HepG2 (cell line): ENCODE measurements around the gene SLC16A5. TPM values are rescaled to one million over a fixed set of nuclear protein-coding genes. Genes with fewer than 3 reads are reported as not detected.

Source experiments
- CREM ChIP-seq, 2 experiments: sonication (generic) in 1 of 2; formaldehyde crosslinking in 1 of 2; IDR thresholded peaks; 2 replicates each; pipeline versions ENCODE4 v1.4.0 to v1.6.1; 2016 to 2020; ENCODE audit warnings: antibody characterized with exemption in 1 of 2, mild to moderate bottlenecking in 1 of 2, missing genetic modification reagents in 1 of 2
- HMG20B ChIP-seq: conservative IDR thresholded peaks from 2 replicates; pipeline ENCODE4 v1.6.1; 2016; ENCODE audit warnings: missing genetic modification reagents, missing compliant biosample characterization
- IRX3 ChIP-seq: sonication (generic); formaldehyde crosslinking; IDR thresholded peaks from 2 replicates; pipeline ENCODE4 v1.8.1; 2023; ENCODE audit warnings: mild to moderate bottlenecking, low read depth, missing genetic modification reagents, borderline replicate concordance
- MAFF ChIP-seq: IDR thresholded peaks from 2 replicates; pipeline ENCODE4 v1.6.1; 2011; ENCODE audit warnings: low read depth, low read length, improper control_type of control experiment
- MYNN ChIP-seq: sonication (generic); formaldehyde crosslinking; IDR thresholded peaks from 2 replicates; pipeline ENCODE4 v1.4.0; 2020; ENCODE audit warnings: mild to moderate bottlenecking, low read depth, missing genetic modification reagents
- NCOR1 ChIP-seq: fragments of 200-600 bp; sonication (generic); IDR thresholded peaks from 2 replicates; pipeline ENCODE4 v1.7.0; 2017; ENCODE audit warnings: antibody characterized with exemption, low read length, borderline replicate concordance
- POGZ ChIP-seq: sonication (generic); formaldehyde crosslinking; IDR thresholded peaks from 2 replicates; pipeline ENCODE4 v1.4.0; 2020; ENCODE audit warnings: mild to moderate bottlenecking, missing genetic modification reagents
- RFX1 ChIP-seq: fragments of 450-650 bp; IDR thresholded peaks from 2 replicates; pipeline ENCODE4 v1.6.1; 2017
- SKIL ChIP-seq: sonication (generic); formaldehyde crosslinking; IDR thresholded peaks from 2 replicates; pipeline ENCODE4 v1.8.0; 2022; ENCODE audit warnings: missing genetic modification reagents, mild to moderate bottlenecking, moderate library complexity, borderline replicate concordance
- SPEN ChIP-seq: sonication (generic); formaldehyde crosslinking; IDR thresholded peaks from 2 replicates; pipeline ENCODE4 v1.5.1; 2020; ENCODE audit warnings: low read depth, mild to moderate bottlenecking, missing genetic modification reagents
- ZEB1 ChIP-seq: IDR thresholded peaks from 2 replicates; pipeline ENCODE4 v1.6.1; 2012; ENCODE audit warnings: mild to moderate bottlenecking, low read depth, inconsistent platforms; ENCODE audit not compliant: insufficient replicate concordance
- ZNF251 ChIP-seq: sonication (generic); formaldehyde crosslinking; IDR thresholded peaks from 2 replicates; pipeline ENCODE4 v1.9.0; 2021; ENCODE audit warnings: mild to moderate bottlenecking, missing genetic modification reagents
- ZNF263 ChIP-seq: sonication (generic); formaldehyde crosslinking; IDR thresholded peaks from 2 replicates; pipeline ENCODE4 v1.4.0; 2020; ENCODE audit warnings: missing genetic modification reagents
- ZNF276 ChIP-seq: sonication (generic); formaldehyde crosslinking; IDR thresholded peaks from 2 replicates; pipeline ENCODE4 v1.4.0; 2020; ENCODE audit warnings: mild to moderate bottlenecking, low read depth, missing genetic modification reagents
- ZNF510 ChIP-seq: sonication (generic); formaldehyde crosslinking; IDR thresholded peaks from 2 replicates; pipeline ENCODE4 v1.4.0; 2020; ENCODE audit warnings: low read depth, mild to moderate bottlenecking, missing genetic modification reagents
- polyA plus RNA-seq, 8 experiments: library from polyadenylated mRNA; depleted of rRNA in 3 of 8; stranded (reverse) in 7 of 8; unstranded in 1 of 8; fragments of >200 nt; fragmentation: Illumina TruSeq in 4 of 8; extraction: Trizol in 4 of 8; gene quantifications; 2 replicates each; pipeline versions ENCODE4 v1.2.1 to v1.2.3, GENCODE V29; 2011 to 2016; ENCODE audit warnings: low read depth in 4 of 8, missing spikeins in 1 of 8, mixed read lengths in 1 of 8; ENCODE audit not compliant: insufficient read depth in 1 of 8
- total RNA-seq, 5 experiments: library from RNA; depleted of rRNA; stranded (reverse); fragments of >200 nt; fragmentation: Illumina TruSeq; extraction: Trizol; gene quantifications; 2 replicates each; pipeline ENCODE4 v1.2.3, GENCODE V29; 2016; ENCODE audit warnings: low read depth in 1 of 5
- TF ChIP-seq, protein P1 (sequence below): sonication (generic); formaldehyde crosslinking; IDR thresholded peaks from 2 replicates; pipeline ENCODE4 v1.4.0; 2020; ENCODE audit warnings: mild to moderate bottlenecking, missing genetic modification reagents
- TF ChIP-seq, protein P2 (sequence below), 2 experiments: sonication (generic) in 1 of 2; formaldehyde crosslinking in 1 of 2; IDR thresholded peaks; 2 replicates each; pipeline versions ENCODE4 v1.4.0 to v1.6.1; 2018 to 2020; ENCODE audit warnings: missing genetic modification reagents in 2 of 2, borderline replicate concordance in 1 of 2, low read depth in 1 of 2, mild to moderate bottlenecking in 1 of 2, missing biosample characterization in 1 of 2

Gene SLC16A5
- total and polyA plus RNA-seq, 2 of the 13 experiments (the other 11 are each of a cell fraction or from before 2014, with no cell fraction given) = 0.69 to 5.6 TPM

- no peak for TF ChIP-seq ZNF276 (CRISPR knock-in tag)
- peak; percentile 22; the same call in 1 of the 2 replicates for TF ChIP-seq HMG20B (CRISPR knock-in tag)
- TF ChIP-seq SPEN (CRISPR knock-in tag) = peak; percentile 28; the same call in 1 of the 2 replicates
- no peak for TF ChIP-seq NCOR1
- no peak for TF ChIP-seq ZNF510 (CRISPR knock-in tag)
- no peak for TF ChIP-seq SKIL (CRISPR knock-in tag)
- no peak for TF ChIP-seq RFX1
- no peak for TF ChIP-seq MAFF
- TF ChIP-seq, protein P1, sequence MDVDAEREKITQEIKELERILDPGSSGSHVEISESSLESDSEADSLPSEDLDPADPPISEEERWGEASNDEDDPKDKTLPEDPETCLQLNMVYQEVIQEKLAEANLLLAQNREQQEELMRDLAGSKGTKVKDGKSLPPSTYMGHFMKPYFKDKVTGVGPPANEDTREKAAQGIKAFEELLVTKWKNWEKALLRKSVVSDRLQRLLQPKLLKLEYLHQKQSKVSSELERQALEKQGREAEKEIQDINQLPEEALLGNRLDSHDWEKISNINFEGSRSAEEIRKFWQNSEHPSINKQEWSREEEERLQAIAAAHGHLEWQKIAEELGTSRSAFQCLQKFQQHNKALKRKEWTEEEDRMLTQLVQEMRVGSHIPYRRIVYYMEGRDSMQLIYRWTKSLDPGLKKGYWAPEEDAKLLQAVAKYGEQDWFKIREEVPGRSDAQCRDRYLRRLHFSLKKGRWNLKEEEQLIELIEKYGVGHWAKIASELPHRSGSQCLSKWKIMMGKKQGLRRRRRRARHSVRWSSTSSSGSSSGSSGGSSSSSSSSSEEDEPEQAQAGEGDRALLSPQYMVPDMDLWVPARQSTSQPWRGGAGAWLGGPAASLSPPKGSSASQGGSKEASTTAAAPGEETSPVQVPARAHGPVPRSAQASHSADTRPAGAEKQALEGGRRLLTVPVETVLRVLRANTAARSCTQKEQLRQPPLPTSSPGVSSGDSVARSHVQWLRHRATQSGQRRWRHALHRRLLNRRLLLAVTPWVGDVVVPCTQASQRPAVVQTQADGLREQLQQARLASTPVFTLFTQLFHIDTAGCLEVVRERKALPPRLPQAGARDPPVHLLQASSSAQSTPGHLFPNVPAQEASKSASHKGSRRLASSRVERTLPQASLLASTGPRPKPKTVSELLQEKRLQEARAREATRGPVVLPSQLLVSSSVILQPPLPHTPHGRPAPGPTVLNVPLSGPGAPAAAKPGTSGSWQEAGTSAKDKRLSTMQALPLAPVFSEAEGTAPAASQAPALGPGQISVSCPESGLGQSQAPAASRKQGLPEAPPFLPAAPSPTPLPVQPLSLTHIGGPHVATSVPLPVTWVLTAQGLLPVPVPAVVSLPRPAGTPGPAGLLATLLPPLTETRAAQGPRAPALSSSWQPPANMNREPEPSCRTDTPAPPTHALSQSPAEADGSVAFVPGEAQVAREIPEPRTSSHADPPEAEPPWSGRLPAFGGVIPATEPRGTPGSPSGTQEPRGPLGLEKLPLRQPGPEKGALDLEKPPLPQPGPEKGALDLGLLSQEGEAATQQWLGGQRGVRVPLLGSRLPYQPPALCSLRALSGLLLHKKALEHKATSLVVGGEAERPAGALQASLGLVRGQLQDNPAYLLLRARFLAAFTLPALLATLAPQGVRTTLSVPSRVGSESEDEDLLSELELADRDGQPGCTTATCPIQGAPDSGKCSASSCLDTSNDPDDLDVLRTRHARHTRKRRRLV (CRISPR knock-in tag) = no peak
- TF ChIP-seq IRX3 (CRISPR knock-in tag) = peak; percentile 82; the same call in 1 of the 2 replicates
- TF ChIP-seq POGZ (CRISPR knock-in tag) = peak; percentile 36; the same call in 1 of the 2 replicates
- no peak for TF ChIP-seq ZNF251 (CRISPR knock-in tag)
- peak; percentile 41 for TF ChIP-seq ZEB1
- TF ChIP-seq ZNF263 (CRISPR knock-in tag) = no peak
- TF ChIP-seq MYNN (CRISPR knock-in tag) = 0 out of 2 replicates have a peak, but pooled peaks have one; percentile 36
- TF ChIP-seq CREM (IDR thresholded peaks at IDR 0.05) = no peak
- no peak for TF ChIP-seq CREM (CRISPR knock-in tag; IDR thresholded peaks at IDR 0.05)
- TF ChIP-seq, protein P2, sequence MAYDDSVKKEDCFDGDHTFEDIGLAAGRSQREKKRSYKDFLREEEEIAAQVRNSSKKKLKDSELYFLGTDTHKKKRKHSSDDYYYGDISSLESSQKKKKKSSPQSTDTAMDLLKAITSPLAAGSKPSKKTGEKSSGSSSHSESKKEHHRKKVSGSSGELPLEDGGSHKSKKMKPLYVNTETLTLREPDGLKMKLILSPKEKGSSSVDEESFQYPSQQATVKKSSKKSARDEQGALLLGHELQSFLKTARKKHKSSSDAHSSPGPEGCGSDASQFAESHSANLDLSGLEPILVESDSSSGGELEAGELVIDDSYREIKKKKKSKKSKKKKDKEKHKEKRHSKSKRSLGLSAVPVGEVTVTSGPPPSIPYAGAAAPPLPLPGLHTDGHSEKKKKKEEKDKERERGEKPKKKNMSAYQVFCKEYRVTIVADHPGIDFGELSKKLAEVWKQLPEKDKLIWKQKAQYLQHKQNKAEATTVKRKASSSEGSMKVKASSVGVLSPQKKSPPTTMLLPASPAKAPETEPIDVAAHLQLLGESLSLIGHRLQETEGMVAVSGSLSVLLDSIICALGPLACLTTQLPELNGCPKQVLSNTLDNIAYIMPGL (CRISPR knock-in tag; IDR thresholded peaks at IDR 0.05; ENCODE audit: borderline replicate concordance in 1 of 2, low read depth in 1 of 2) = peak; percentile 63 to 66; a peak in 3 of 4 replicates
These were observed 21.9 kb downstream of the SLC16A5 start, which contains the start of gene ARMC7 (continued) for GRCh38 chr17:75109407-75110233.
